GM18867 (cell line): ENCODE results near the gene LPAR1.
"Not testable (repeated sequence)": the region's sequence is repeated elsewhere in the genome, so short reads cannot be mapped to it uniquely, and the experiment has no call there.

Source experiments
- ATAC-seq: cut with Tn5 transposase; IDR thresholded peaks from one replicate; pipeline ENCODE4 v1.9.1; 2021; ENCODE audit warnings: mild to moderate bottlenecking, moderate library complexity; ENCODE audit not compliant: unreplicated experiment

LPAR1 gene

DNA sequence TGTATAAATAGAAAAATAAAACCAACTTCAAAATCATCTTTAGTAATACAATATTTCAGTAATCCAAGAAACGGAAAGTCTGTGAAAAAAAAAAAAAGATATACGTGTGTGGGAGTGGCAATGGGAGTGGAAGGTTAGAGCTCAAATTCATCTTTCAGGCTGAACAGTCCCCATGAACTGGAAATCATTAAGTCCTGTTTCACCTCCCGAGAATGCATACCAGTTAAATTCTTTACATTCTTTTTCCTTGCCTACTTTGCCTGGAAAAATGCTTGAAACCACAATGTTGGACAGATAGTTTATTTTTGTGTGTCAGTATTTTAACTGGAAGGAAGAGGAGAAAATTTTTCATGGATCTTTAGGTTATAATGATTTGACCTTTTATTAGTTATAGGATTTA lies 202.9 kb downstream of the LPAR1 start:
- ATAC-seq = no peak

DNA sequence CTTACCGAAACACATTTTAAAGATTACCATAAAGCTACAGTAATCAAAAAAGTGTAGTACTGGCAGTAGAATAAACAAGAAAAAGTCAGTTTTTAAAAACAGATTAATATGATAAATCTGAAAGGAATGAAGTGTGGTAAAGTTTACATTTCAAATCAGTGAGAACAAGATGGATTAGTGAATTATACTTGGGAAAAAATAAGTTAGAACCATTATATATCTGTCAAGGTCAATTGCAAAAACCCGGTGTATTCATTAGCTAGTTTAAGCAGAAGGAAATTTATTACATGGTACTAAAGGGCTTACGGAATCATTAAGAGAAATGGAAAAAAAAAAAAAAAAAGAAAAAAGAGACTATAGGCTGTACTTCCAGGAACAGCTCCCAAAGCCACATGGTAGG lies 205.3 kb downstream of the LPAR1 start:
- ATAC-seq = no peak

GRCh38 chr9:110830495-110830894 lies 207.8 kb downstream of the LPAR1 start:
- ATAC-seq = no peak

DNA sequence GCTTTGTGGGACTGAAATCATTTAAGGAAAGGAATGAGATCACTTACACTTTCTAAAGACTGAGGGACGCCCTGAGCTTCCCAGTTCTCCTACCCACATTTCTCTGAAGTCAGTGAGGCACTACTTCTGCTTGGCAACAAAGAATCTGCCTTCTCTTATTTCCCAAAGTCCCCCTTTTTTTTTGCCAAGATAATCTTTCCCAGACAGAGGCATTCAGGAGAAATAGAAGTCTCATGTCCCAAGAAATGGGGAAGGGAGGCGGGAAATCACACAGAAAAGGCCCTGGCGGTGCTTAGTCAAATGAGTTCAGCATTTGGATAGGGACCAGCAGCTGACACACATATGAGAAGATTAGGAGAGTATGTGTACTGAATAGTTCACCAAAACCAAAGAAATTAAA lies 210.0 kb downstream of the LPAR1 start:
- ATAC-seq = no peak

DNA sequence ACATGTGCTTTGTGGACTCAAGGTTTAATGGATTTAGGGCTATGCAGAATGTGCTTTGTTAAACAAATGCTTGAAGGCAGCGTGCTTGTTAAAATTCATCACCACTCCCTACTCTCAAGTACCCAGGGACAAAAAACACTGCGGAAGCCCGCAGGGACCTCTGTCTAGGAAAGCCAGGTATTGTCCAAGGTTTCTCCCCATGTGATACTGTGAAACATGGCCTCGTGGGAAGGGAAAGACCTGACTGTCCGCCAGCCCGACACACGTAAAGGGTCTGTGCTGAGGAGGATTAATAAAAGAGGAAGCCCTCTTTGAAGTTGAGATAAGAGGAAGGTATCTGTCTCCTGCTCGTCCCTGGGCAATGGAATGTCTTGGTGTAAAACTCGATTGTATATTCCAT lies 211.9 kb downstream of the LPAR1 start:
- ATAC-seq = not testable (repeated sequence)

GRCh38 chr9:110825950-110826349 lies 212.3 kb downstream of the LPAR1 start:
- no peak for ATAC-seq

- not testable (repeated sequence) for ATAC-seq
Measured at GRCh38 chr9:110825129-110825528, 213.1 kb downstream of the LPAR1 start.
